GM19351 (cell line): ENCODE results near the gene FSTL5.

Experiments
- ATAC-seq: cut with Tn5 transposase; IDR thresholded peaks from one replicate; pipeline ENCODE4 v1.9.1; 2021; ENCODE audit warnings: mild to moderate bottlenecking, moderate library complexity; ENCODE audit not compliant: unreplicated experiment

The FSTL5 gene

GRCh38 chr4:161949946-161950725 lies 213.7 kb downstream of the FSTL5 start:
- ATAC-seq, result no peak

- no peak for ATAC-seq
Measured at GRCh38 chr4:161948026-161948770, 215.6 kb downstream of the FSTL5 start.

- no peak for ATAC-seq
Measured at GRCh38 chr4:161937596-161937995, 226.2 kb downstream of the FSTL5 start.

GRCh38 chr4:161936625-161937550 lies 226.9 kb downstream of the FSTL5 start:
- ATAC-seq, result no peak

GRCh38 chr4:161931089-161931488 lies 232.7 kb downstream of the FSTL5 start:
- no peak for ATAC-seq

- ATAC-seq, result no peak
Measured at GRCh38 chr4:161929956-161930355, 233.8 kb downstream of the FSTL5 start.

- no peak for ATAC-seq
Measured at GRCh38 chr4:161926033-161926828, 237.6 kb downstream of the FSTL5 start.

- no peak for ATAC-seq
Measured at GRCh38 chr4:161920304-161921052, 243.3 kb downstream of the FSTL5 start.

- no peak for ATAC-seq
Measured at GRCh38 chr4:161919442-161920220, 244.2 kb downstream of the FSTL5 start.

GRCh38 chr4:161916035-161916434 lies 247.8 kb downstream of the FSTL5 start:
- no peak for ATAC-seq

GRCh38 chr4:161907590-161907955 lies 256.2 kb downstream of the FSTL5 start:
- ATAC-seq, result no peak

- ATAC-seq, result no peak
Measured at GRCh38 chr4:161906836-161907589, 256.8 kb downstream of the FSTL5 start.

- ATAC-seq, result no peak
Measured at GRCh38 chr4:161900110-161900509, 263.7 kb downstream of the FSTL5 start.

- ATAC-seq, result no peak
Measured at GRCh38 chr4:161894493-161895167, 269.2 kb downstream of the FSTL5 start.

GRCh38 chr4:161894014-161894413 lies 269.8 kb downstream of the FSTL5 start:
- no peak for ATAC-seq

GRCh38 chr4:161893566-161893965 lies 270.2 kb downstream of the FSTL5 start:
- no peak for ATAC-seq

GRCh38 chr4:161892951-161893350 lies 270.8 kb downstream of the FSTL5 start:
- ATAC-seq, result no peak

GRCh38 chr4:161883157-161883556 lies 280.6 kb downstream of the FSTL5 start:
- no peak for ATAC-seq
